OCI-LY3 (cell line): ENCODE results near the gene MAX.

Experiments
- H2AFZ ChIP-seq: fragments of 200-600, 300-600 bp; shearing (Covaris generic); 2 replicates; pipeline ENCODE4 v1.6.0; 2014; ENCODE audit warnings: antibody characterized with exemption, low read depth, low read length
- H3K27ac ChIP-seq: fragments of 200-600, 300-600 bp; sonication (generic); 2 replicates; pipeline ENCODE4 v1.5.1; 2014; ENCODE audit warnings: mild to moderate bottlenecking, low read length, moderate library complexity, mixed read lengths
- H3K27me3 ChIP-seq: fragments of 200-600, 300-600 bp; sonication (generic); 2 replicates; pipeline ENCODE4 v1.6.1; 2014; ENCODE audit warnings: low read depth, low read length, mixed read lengths
- H3K36me3 ChIP-seq: fragments of 200-600, 300-600 bp; sonication (generic); replicated peaks from 2 replicates; pipeline ENCODE3; 2014; ENCODE audit warnings: low read depth, low read length, mixed read lengths
- H3K4me1 ChIP-seq: fragments of 300-600, 200-600 bp; sonication (generic); 2 replicates; pipeline ENCODE4 v1.6.1; 2014; ENCODE audit warnings: low read length, mixed read lengths
- H3K4me2 ChIP-seq: fragments of 200-600, 300-600 bp; sonication (generic); 2 replicates; pipeline ENCODE4 v1.6.1; 2014; ENCODE audit warnings: low read length, mixed read lengths
- H3K4me3 ChIP-seq: fragments of 300-600, 200-600 bp; sonication (generic); 2 replicates; pipeline ENCODE4 v1.5.1; 2014; ENCODE audit warnings: antibody characterized with exemption, mild to moderate bottlenecking, low read length, moderate library complexity
- H3K79me2 ChIP-seq: fragments of 300-600, 200-600 bp; shearing (Covaris generic); 2 replicates; pipeline ENCODE4 v1.6.1; 2014; ENCODE audit warnings: mild to moderate bottlenecking, low read length, mixed read lengths
- H3K9ac ChIP-seq: fragments of 300-600, 200-600 bp; shearing (Covaris generic); 2 replicates; pipeline ENCODE4 v1.6.0; 2014; ENCODE audit warnings: mild to moderate bottlenecking, low read length, moderate library complexity
- H3K9me3 ChIP-seq: fragments of 200-600, 300-600 bp; shearing (Covaris generic); 2 replicates; pipeline ENCODE4 v1.6.1; 2014; ENCODE audit warnings: low read length, mixed read lengths; ENCODE audit not compliant: insufficient read depth
- H4K20me1 ChIP-seq: fragments of 200-600, 300-600 bp; sonication (generic); 2 replicates; pipeline ENCODE4 v1.6.1; 2016; ENCODE audit warnings: low read length, mixed read lengths; ENCODE audit not compliant: insufficient read depth
- EZH2phosphoT487 ChIP-seq: fragments of 200-600 bp; shearing (Covaris generic); IDR thresholded peaks from 2 replicates; pipeline ENCODE4 v1.6.1; 2018; ENCODE audit warnings: antibody characterized with exemption, mixed run types, low read depth
- TF ChIP-seq, protein P1 (sequence below): fragments of 200-600, 300-600 bp; sonication (generic); IDR thresholded peaks from 2 replicates; pipeline ENCODE4 v1.5.1; 2014; ENCODE audit warnings: antibody characterized with exemption, low read length, low read depth

The MAX gene

DNA sequence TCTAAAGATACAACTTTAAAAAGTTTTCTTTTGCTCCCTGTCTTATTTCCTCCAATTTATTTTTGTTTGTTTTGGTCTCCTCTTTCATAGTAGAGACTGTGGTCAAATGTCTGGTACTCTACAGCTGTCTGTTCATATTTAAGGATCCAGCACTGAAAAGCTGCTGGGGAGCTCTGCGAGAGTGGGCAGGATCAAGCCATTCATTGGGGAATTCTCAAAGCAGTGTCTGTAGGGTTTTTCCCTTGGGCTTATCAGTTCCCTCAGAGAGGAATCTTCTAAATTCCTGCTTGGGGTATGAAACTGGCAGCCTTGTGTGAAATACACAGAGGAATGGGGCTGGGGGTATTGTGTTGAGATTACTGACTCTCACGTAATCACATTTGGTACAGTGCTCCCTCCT, 63.4 kb downstream of the MAX start:
- Histone ChIP-seq H3K27me3 (no peaks in the 10 kb centered on the region), H3K36me3 (peaks cover 11% of the 10 kb centered on the region), H4K20me1 (peaks cover 4% of the 10 kb centered on the region), H3K4me2 (no peak overlapping the region), H2AFZ (no peak overlapping the region), H3K4me3 (no peak overlapping the region), H3K9ac (no peak overlapping the region), H3K79me2 (no peaks in the 10 kb centered on the region), H3K4me1 (peaks cover 11% of the 10 kb centered on the region), H3K9me3 (no peaks in the 10 kb centered on the region), H3K27ac (no peak overlapping the region)
- TF ChIP-seq, protein P1, sequence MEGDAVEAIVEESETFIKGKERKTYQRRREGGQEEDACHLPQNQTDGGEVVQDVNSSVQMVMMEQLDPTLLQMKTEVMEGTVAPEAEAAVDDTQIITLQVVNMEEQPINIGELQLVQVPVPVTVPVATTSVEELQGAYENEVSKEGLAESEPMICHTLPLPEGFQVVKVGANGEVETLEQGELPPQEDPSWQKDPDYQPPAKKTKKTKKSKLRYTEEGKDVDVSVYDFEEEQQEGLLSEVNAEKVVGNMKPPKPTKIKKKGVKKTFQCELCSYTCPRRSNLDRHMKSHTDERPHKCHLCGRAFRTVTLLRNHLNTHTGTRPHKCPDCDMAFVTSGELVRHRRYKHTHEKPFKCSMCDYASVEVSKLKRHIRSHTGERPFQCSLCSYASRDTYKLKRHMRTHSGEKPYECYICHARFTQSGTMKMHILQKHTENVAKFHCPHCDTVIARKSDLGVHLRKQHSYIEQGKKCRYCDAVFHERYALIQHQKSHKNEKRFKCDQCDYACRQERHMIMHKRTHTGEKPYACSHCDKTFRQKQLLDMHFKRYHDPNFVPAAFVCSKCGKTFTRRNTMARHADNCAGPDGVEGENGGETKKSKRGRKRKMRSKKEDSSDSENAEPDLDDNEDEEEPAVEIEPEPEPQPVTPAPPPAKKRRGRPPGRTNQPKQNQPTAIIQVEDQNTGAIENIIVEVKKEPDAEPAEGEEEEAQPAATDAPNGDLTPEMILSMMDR, result no peak
- TF ChIP-seq EZH2phosphoT487, result no peak

DNA sequence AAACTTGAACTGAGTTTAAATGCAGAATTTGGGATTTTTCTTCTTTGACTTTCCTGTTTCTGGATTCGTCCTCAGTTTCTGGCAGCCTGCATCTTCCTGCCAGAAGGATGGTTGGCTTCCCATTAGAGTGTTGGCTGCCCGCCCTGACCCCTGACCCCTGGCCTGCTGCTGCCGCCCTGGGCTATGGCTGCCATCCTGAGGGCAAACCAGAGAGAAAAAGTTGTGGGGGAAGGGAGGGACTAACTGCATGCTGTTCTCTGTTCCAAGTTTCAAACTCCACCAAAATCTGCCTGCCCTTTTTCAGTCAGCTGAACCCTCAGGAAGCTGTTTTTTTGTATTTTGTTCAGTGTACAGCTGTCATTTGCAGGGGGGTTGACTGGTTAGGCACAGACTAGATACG, 67.3 kb downstream of the MAX start:
- H3K27ac ChIP-seq, result no peak overlapping the region
- no peaks in the 10 kb centered on the region for H3K27me3 ChIP-seq
- no peak overlapping the region for H3K4me3 ChIP-seq
- no peak overlapping the region for H2AFZ ChIP-seq
- H3K4me2 ChIP-seq, result no peak overlapping the region
- H3K9me3 ChIP-seq, result no peaks in the 10 kb centered on the region
- H3K79me2 ChIP-seq, result no peaks in the 10 kb centered on the region
- TF ChIP-seq EZH2phosphoT487, result no peak
- TF ChIP-seq, protein P1, result no peak
- H3K9ac ChIP-seq, result no peak overlapping the region
- peaks cover 13% of the 10 kb centered on the region for H3K36me3 ChIP-seq
- H3K4me1 ChIP-seq, result no peaks in the 10 kb centered on the region
- H4K20me1 ChIP-seq, result no peaks in the 10 kb centered on the region; the same call in 1 of the 2 replicates

- no peak overlapping the region for H2AFZ ChIP-seq
Observed at GRCh38 chr14:65034021-65034420, 68.3 kb downstream of the MAX start.

DNA sequence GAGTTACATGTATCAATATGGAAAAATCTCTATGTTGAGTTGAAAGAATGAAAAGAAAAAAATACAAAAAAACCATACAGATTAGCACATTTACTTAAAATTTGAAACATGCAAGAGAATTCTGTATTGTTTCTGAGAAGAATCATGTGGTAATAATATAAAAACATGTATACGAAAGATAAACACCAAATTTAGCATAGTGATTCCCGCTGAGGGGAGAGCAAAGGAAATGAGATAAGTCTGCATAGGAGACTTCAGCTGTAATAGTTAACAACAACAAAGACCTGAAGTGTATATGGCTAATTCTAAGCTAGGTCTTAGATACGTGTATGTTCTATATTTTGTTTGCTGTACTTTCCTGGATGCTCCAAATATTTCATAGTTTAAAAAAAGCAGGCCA, 69.1 kb downstream of the MAX start:
- no peak overlapping the region for H3K4me3 ChIP-seq
- no peaks in the 10 kb centered on the region for H3K4me1 ChIP-seq
- peaks cover 13% of the 10 kb centered on the region for H3K36me3 ChIP-seq
- H3K4me2 ChIP-seq, result no peak overlapping the region
- H3K27ac ChIP-seq, result no peak overlapping the region
- H3K79me2 ChIP-seq, result no peaks in the 10 kb centered on the region
- H4K20me1 ChIP-seq, result no peaks in the 10 kb centered on the region; the same call in 1 of the 2 replicates
- H3K27me3 ChIP-seq, result no peaks in the 10 kb centered on the region
- TF ChIP-seq, protein P1, result no peak
- TF ChIP-seq EZH2phosphoT487, result no peak
- H3K9ac ChIP-seq, result no peak overlapping the region
- no peaks in the 10 kb centered on the region for H3K9me3 ChIP-seq
- H2AFZ ChIP-seq, result no peak overlapping the region

More at GRCh38 chr14:65034021-65034420, 68.3 kb downstream of the MAX start:
- Histone ChIP-seq H3K4me1 (no peaks in the 10 kb centered on the region), H3K9ac (no peak overlapping the region), H3K4me2 (no peak overlapping the region), H3K27me3 (no peaks in the 10 kb centered on the region), H3K9me3 (no peaks in the 10 kb centered on the region), H3K27ac (no peak overlapping the region), H3K36me3 (peaks cover 13% of the 10 kb centered on the region), H3K4me3 (no peak overlapping the region), H3K79me2 (no peaks in the 10 kb centered on the region), H4K20me1 (no peaks in the 10 kb centered on the region; the same call in 1 of the 2 replicates)
- TF ChIP-seq, protein P1, result no peak
- no peak for TF ChIP-seq EZH2phosphoT487
